HG02678 (cell line): ENCODE measurements around the gene EDC3.
"Not testable (repeated sequence)": the region's sequence is repeated elsewhere in the genome, so short reads cannot be mapped to it uniquely, and the experiment has no call there.

Experiments
- ATAC-seq: cut with Tn5 transposase; IDR thresholded peaks from one replicate; pipeline ENCODE4 v1.9.1; 2021; ENCODE audit warnings: mild to moderate bottlenecking, moderate library complexity; ENCODE audit not compliant: unreplicated experiment

The EDC3 gene

DNA sequence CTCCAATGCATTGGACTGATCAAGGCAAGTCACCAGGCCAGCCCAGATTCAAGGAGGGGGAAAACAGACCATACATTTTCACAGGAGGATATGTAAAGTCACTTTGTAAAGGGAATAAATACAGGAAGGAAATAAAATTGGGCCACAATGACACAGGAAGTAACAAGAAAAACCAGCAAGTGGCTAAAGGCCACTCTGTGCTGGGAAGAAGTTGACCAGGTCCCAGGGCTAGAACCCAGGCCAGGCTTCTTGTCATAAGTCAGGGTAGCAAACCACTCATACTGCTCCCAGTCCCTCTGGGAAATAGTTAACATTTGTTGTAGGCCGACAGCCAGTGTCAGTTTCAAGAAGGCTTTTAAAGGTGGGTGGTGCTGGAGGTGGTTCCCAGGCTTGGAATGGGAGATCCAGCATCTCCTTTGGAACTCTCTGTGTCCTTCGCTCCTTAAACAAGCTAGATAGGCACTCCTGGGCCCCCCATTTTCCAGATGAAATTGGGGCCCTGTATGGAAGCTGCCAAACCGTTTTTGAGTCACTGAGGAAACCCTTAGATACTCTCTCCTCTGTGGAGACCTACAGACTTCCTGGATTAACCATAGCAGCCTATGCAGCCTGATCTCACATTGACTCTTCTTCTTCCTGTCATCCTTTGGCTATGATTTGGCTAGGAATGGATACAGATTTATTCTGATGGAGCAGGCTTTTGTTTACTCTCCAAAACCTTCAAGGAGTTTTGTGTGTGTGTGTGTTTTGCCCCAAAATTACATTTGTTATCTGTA lies 14.7 kb upstream of the EDC3 start:
- no peak for ATAC-seq

DNA sequence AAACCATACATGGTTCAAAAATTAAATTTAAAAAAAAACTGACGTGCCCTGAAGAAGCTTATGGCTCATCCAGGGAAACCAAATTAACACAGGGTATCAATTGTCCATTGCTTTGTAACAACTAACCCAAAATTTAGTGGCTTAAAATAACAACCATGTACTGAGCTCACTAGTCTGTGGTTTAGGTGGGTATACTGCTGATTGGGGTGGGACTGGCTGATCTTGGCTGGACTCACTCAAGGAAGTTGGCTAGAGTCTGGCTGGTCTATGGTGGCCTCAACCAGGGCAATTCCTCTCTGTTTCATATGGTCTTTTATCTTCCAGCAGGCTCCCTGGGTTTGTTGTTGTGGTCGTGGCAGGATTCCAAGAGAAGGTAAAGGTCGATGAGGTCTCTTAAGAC lies 14.1 kb upstream of the EDC3 start:
- no peak for ATAC-seq

DNA sequence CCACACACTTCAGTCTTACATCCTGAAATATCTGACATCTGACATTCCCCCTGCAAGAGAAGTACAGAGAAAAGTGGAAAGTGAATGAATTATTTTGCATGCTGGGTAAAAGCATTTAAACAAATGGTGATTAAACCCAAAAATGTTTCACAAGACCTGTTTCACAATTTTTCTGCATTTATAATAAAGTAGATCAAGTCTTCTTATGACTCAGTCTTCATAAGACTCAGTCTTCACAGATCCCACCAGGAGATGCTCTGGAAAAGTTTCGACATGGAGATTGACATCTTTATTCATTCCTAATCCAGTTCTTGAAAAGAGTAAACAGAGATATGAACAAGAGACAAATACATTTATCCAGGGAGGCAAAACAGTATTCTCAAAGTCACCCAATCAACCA lies 13.2 kb upstream of the EDC3 start:
- ATAC-seq = no peak

DNA sequence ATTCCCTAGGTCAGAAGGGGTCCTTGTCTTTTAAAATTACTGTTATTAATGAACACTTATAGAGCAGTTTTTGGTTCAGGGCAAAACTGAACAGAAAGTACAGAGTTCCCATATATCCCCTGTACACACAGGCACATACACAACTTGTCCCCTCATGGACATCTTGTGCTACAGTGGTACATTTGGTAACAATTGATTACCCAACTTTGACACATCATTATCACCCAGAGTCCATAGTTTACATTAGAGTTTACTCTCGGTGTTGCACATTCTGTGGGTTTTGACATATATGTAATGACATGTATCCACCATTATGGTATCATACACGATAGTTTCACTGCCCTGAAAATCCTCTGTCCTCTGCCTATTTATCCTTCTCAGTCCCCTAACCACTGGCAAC lies 984 bp upstream of the EDC3 start:
- ATAC-seq = no peak

DNA sequence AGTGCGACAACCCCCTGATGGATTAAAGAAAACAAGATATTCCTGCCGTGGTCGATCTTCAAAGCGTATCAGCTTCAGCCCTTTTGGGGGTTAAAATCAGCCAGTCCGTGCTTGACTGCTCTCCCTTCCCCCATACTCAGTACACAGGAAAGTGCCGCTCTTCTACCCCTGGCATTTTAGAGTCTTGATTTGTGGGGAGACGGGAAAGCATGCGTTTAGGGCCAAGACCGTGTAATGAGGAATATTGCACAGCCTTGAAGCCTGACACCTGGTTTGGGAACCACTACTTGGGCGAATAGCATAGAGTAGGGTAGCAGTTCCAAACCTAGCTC lies 540 bp upstream of the EDC3 start:
- no peak for ATAC-seq

DNA sequence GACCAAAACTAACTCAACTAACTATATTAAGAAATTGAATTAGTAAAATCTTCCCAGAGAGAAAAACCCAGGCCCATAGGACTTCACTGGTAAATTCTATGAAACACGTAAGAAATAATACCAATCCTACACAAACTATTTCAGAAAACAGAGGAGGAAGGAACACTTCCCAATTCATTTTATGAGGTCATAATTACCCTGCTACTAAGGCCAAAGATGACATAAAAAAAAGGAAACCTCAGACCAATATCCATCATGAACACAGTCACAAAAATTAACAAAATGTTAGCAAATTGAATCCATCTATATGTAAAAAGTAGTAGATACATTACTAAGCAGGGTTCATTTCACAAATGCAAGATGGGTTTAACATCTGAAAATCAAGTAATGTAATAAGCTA lies 3.5 kb downstream of the EDC3 start:
- no peak for ATAC-seq

DNA sequence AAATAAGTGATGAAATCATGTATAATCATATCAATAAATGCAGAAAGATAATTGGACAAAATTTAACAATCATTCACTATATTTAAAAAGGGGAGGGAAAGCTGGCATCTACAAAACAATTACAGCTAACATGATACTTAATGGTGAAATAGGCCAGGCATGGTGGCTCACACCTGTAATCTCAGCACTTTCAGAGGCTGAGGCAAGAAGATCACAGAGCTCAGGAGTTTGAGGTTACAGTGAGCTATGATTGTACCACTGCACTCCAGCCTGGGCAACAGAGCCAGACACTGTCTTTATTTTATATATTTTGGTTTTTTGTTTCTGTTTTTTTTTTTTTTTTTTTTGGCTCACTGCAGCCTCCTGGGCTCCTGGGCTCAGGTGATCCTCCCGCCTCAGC lies 12.1 kb downstream of the EDC3 start:
- ATAC-seq = no peak

DNA sequence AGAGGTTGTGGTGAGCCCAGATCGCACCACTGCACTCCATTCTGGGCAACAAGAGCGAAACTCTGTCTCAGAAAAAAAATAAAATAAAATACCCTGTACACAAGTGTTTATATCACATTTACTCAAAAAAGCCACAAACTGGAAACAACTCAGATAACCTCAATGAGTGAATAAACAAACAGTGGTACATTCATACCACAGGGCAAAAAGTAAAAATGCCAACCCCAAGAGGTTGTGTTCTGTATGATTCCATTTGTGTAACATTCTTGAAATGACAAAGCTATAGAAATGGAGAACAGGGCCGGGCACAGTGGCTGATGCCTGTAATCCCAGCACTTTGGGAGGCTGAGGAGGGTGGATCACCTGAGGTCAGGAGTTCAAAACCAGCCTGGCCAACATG lies 12.9 kb downstream of the EDC3 start:
- ATAC-seq = no peak

DNA sequence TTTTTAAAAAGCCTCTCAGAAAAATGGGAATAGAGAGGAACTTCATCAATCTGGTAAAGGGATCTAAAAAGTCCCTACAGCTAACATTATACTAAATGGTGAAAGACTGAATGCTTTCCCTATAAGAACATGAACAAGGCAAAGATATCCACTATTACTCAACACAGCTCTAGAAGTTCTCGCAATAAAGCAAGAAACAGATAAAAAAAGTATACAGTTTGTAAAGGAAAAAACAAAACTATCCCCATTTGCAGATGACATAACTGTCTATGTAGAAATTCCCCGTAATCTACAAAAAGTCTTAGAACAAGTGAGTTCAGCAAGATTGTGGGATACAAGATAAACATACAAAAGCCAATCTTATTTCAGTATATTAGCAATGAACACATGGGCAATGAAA lies 15.4 kb downstream of the EDC3 start:
- ATAC-seq = no peak

DNA sequence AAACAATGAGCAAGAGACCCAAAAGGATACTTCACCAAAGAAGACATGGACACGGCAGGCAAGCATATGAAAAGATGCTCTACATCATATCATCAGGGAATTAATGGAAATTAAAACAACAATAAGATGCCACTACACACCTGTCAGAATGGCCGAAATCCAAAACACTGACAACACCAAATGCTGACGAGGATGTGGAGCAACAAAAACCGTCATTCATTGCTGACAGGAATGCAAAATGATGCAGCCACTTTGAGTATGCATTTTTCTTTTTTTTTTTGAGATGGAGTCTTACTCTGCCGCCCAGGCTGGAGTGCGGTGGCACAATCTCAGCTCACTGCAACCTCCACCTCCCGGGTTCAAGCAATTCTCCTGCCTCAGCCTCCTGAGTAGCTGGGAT lies 19.0 kb downstream of the EDC3 start:
- no peak for ATAC-seq

DNA sequence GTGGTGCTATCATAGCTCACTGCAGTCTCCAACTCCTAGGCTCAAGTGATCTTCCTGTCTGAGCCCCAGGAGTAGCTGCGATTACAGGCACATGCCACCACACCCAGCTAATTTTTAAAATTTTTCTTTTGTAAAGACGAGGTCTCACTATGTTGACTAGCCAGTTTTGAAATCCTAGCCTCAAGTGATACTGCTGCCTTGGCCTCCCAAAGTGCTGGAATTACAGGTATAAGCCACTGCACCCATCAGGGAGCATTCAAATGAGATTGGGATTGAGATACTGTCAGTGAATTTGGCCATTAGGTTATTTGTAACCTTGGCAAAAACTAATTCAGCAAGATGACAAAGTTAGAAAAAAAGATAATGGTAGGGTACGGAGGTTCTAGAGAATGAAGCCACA lies 21.7 kb downstream of the EDC3 start:
- ATAC-seq = no peak

DNA sequence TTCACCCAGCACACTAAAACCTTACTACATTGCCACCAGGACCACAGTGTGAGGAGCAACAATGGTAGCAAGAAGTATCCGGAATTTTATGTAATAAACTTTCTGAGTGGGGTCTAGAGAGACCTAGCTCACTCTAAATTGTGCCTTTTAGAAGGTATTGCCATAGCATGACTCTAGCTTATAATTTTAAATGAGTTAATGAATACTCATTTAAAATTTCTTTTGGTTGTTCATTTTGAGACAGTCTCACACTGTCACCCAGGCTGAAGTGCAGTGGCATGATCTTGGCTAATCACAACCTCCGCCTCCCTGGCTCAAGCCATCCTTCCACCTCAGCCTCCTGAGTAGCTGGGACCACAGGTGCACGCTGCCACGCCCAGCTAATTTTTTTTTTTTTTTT lies 26.2 kb downstream of the EDC3 start:
- no peak for ATAC-seq

DNA sequence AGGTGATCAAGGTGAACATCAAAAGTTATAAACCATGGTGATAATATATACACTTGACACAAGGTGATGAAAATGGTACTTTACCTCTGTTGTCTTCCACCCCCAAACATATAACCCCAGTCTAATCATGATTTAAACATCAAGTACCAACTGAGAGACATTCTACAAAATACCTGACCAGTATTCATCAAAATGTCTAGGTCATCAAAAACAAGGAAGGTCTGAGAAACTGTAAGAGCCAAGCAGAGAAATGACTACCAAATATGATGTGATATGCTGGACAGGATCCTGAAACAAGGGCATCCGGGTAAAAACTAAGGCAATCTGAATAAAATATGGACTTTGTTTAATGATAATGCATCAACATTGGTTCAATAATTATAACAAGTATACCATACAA lies 27.8 kb downstream of the EDC3 start:
- no peak for ATAC-seq

DNA sequence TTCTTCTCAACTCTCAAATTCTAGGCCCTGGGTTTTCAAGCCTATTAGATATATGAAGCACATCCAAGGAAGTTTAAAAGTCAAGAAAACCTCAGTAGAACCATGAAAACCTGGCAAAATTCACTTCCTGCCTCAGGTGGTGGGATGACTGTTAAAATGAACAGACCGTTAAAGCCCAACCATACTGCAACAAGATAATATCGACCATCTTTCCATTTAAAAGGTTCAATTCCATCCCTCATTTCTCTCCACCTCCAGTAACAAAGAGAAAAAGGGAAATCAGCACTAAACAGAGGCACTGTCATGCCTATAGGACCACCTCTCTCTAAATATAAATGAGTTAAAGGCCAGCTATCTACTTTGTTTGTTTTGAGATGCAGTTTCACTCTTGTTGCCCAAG lies 31.2 kb downstream of the EDC3 start:
- ATAC-seq = no peak

DNA sequence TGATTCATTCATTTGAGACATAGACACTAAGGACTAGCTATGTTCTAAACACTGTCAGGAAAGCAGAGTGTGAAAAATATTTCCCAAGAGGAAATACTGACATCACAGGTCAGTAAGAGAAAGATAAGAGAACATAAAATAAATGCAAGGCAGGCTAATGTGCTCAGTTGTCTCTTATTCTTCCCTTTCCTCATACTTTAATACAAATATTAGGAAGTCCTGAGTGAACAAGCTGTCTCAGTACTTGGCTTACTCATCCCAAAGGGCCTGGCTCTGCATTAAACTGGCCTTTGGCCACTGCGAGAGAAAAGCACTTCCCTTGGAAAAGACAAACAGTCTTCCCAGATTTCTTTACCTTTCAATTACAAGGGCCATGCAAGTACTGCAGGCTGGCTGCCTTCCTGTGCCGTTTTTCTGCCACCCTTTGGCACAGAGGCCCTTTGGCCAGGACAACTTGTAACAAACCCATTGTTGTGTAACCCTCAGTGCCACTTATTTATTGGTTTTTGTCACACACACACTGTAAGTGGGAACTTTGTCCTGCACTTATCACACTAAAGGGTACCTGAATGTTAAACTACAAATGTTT lies 31.7 kb downstream of the EDC3 start:
- no peak for ATAC-seq

DNA sequence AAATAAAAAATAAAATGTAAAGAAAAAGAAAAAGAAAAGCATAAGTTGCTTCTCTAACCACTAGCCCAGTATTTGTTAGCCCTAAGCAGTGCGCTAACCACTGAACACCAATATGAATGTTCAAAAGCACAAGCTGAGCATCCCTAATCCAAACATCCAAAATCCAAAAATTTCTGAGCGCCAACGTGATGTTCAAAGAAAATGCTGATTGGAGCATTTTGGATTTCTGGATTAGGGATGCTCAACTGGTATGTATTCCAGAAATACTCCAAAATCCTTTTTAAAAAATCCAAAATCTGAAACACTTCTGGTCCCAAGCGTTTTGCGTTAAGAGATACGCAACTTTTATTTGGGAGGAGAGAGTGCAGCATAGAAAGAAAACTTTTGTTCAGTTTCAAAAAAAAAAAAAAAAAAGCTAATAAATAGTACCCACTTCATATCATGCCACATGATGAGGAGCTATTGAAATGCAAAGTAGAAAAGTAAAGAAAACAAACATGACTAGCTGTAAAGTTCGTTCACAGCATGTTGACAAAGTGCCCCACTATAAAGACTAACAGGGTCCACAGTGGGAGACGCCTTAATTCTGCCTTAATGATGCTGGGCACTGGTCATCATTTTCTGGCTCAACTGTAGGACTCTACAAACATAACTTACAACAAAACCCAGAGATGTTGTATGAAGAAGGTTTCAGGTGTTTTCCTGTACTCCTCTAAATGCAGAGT lies 32.4 kb downstream of the EDC3 start:
- ATAC-seq = no peak

DNA sequence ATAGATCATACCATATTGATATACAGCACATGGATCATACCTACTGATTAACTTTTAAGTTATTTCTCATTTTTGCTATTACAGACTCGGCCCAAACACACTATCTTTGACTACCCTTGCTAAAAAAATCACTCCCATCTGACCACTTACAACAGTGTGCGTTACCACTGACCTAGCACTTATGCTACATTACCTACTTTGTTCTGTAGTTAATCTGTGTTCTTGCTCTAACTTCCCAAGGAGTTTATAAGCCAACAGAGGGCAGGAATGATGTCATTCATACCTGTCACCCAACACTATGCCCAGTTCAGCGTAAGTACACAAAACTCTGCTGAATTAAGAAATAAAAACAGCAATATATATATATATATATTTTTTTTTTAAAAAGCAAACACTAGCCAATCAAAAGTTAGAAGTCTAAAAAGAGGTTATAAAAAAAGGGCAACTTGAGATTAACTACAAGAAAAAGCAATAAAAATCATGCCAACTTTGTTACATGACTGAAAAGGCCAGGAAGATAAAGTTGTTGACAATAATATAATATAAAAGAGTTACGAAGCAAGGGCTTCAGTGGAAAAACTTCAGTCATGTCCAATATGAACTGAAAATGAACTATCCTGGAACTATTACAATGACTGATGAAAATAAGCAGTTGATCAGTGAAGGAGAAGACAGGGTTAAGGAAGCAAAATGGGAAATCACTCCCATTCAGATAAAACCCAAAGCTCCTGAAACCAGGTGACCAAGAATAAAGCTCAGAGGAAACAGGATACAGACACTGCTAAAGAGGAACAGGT lies 33.6 kb downstream of the EDC3 start:
- ATAC-seq = no peak

DNA sequence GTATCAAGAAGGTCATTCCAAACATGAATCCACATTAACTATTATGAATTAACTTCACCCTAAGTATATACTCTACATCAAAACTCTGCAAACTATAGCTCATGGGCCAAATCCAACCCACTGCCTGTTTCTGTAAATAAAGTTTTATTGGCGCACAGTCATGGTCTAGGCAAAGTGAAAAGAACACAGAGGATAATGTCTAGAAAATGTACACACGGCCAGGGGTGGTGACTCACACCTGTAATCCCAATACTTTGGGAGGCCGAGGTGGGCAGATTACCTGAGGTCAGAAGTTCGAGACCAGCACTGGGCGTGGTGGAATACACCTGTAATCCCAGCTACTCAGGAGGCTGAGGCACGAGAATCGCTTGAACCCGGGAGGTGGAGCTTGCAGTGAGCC lies 34.5 kb downstream of the EDC3 start:
- not testable (repeated sequence) for ATAC-seq

DNA sequence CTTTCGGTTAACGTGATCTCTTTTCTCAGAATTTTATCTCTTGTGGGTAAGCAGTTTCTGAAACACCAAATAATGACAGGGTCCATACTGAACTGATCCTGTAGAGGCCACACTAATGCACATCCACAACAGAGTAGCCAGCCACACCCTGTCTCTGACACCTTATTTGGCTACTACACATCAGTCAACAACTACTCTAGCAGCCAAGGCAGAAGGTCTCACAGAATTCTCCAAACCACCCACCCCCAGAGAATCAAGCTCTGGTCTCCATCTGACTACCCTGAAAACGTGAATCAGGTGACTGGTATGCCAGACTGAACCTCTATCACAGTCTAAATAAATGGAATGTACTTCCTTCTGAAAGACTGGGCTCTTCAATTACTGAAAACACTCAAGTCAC lies 38.0 kb downstream of the EDC3 start:
- no peak for ATAC-seq

DNA sequence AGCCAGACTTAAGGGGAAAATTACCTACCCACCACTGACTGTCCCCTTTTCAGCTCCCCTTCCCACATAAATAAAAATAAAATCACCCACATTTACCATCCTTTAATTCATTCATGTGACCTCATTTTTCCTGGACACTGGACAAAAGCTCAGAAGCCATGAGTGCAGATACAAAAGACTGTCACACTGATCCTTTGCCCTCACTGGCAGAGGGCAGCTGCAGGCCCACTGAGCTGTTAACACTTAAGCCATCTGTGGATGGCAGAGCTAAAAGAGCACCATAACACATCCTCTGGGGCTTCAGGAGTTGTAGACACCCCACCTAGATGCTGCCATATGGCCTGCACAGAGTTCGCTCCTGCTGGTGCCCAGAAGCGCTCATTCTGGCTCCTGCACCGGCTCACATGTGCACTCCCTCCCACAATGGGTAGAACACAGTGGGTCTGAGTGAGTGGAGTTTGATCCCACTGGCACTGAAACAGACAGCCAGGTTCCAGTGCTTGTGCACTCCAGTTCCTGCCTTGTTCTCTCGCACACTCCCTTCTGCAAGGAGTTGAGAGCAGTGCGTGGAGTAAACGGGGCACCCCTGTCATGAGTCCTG lies 38.8 kb downstream of the EDC3 start:
- ATAC-seq = no peak

DNA sequence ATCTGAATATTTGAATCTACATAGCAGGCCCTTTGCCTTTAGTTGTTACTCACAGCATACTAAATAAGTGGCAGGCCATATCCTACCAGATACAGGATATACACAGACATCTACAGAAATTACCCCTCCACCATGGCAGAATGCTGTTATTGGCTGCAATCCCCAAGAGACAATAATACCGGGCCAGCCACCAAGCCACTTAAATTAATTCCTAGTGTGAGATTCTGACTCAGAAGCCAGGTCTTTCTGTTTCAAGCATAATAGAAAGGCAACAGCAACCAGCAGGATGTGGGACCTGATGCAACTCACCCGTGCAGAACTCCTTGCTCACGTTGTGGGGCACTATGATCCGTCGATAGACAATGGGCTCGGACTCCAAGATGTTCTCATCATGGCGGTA lies 40.4 kb downstream of the EDC3 start:
- no peak for ATAC-seq
